Adrenal gland (tissue), 5 donors: ENCODE measurements around the gene C14orf93.

Source experiments
- CTCF ChIP-seq, 6 experiments: fragments of 450-650 bp in 4 of 6; fragments of 200-600 bp in 2 of 6; sonication (generic) in 1 of 6; IDR thresholded peaks; 1 replicate in 5 of 6; 2 replicates in 1 of 6; pipeline versions ENCODE4 v1.5.1 to v1.8.0; 2016 to 2021; ENCODE audit warnings: antibody characterized with exemption in 6 of 6, mild to moderate bottlenecking in 2 of 6, moderate library complexity in 1 of 6
- POLR2A ChIP-seq, 2 donors: fragments of 450-650 bp; IDR thresholded peaks; one replicate each; pipeline ENCODE4 v1.6.1; 2017; ENCODE audit warnings: antibody characterized with exemption in 2 of 2, mild to moderate bottlenecking in 2 of 2, moderate library complexity in 1 of 2
- donor health status: DM: no; HTN: no; CAD: no.

GRCh38 chr14:22978981-22979671, 30.8 kb downstream of the C14orf93 start:
- no peak for TF ChIP-seq CTCF (IDR thresholded peaks at IDR 0.05)
- no peak for TF ChIP-seq POLR2A (IDR thresholded peaks at IDR 0.05)
